PC-3 (cell line): ENCODE data around the gene MGMT. TPM values are rescaled to one million over a fixed set of nuclear protein-coding genes. Genes with fewer than 3 reads are reported as not detected.

Source experiments
- ATAC-seq: fragments of 200-7000 bp; cut with Tn5 transposase; 2 replicates; pipeline ENCODE4 v1.9.1; 2020; ENCODE audit warnings: mild to moderate bottlenecking, moderate library complexity
- BruUV-seq: library from RNA; stranded (reverse); fragments of 400-500 nt; replicated peaks from 2 replicates; lab custom pipeline; 2021; lab: Mats Ljungman, UMichigan
- CTCF ChIA-PET: fragments of 300-600 bp; sonication (Branson Sonifier 250); formaldehyde crosslinking; loops from one replicate; lab custom pipeline; 2022; ENCODE audit warnings: antibody characterized with exemption; lab: Charles Lee
- POLR2A ChIA-PET: fragments of 300-600 bp; sonication (Branson Sonifier 250); formaldehyde crosslinking; loops from one replicate; lab custom pipeline; 2022; ENCODE audit warnings: antibody characterized with exemption; ENCODE audit not compliant: unreplicated experiment; lab: Charles Lee
- DNase-seq: peaks from one replicate; pipeline ENCODE4 v3.0.0-alpha.2; 2015
- H2AFZ ChIP-seq: fragments of 300-600 bp; sonication (generic); 2 replicates; pipeline ENCODE4 v1.6.0; 2016; ENCODE audit warnings: antibody characterized with exemption, low read length
- H3F3A ChIP-seq: fragments of 300-600 bp; sonication (generic); one replicate; pipeline ENCODE4 v1.6.0; 2017; ENCODE audit warnings: antibody characterized with exemption, low read length, control low read depth, mild to moderate bottlenecking; ENCODE audit not compliant: unreplicated experiment
- H3K27ac ChIP-seq: fragments of 300-600 bp; sonication (generic); 2 replicates; pipeline ENCODE4 v1.5.1; 2016; ENCODE audit warnings: mild to moderate bottlenecking, low read length
- H3K27me3 ChIP-seq: fragments of 300-600 bp; sonication (generic); 2 replicates; pipeline ENCODE4 v1.6.1; 2016; ENCODE audit warnings: low read length, mixed read lengths
- H3K36me3 ChIP-seq: fragments of 300-600 bp; sonication (generic); 2 replicates; pipeline ENCODE4 v1.6.1; 2016; ENCODE audit warnings: low read depth, mixed run types, low read length, mixed read lengths
- H3K4me1 ChIP-seq: fragments of 300-600 bp; sonication (generic); 2 replicates; pipeline ENCODE4 v1.5.1; 2016; ENCODE audit warnings: low read length; ENCODE audit not compliant: insufficient read depth
- H3K4me2 ChIP-seq: fragments of 300-600 bp; sonication (generic); 2 replicates; pipeline ENCODE4 v1.6.0; 2016; ENCODE audit warnings: low read length
- H3K4me3 ChIP-seq: fragments of 300-600 bp; sonication (generic); 2 replicates; pipeline ENCODE4 v1.5.1; 2016; ENCODE audit warnings: mild to moderate bottlenecking, low read length, mixed read lengths
- H3K79me2 ChIP-seq: fragments of 300-600 bp; sonication (generic); 2 replicates; pipeline ENCODE4 v1.6.1; 2017; ENCODE audit warnings: low read length, mixed read lengths
- H3K9ac ChIP-seq: fragments of 300-600 bp; sonication (generic); 2 replicates; pipeline ENCODE4 v1.6.0; 2016; ENCODE audit warnings: mild to moderate bottlenecking, low read length
- H3K9me2 ChIP-seq: fragments of 300-600 bp; sonication (generic); replicated peaks from 2 replicates; pipeline ENCODE4 v1.6.1; 2016; ENCODE audit warnings: mixed run types, low read length, mixed read lengths
- H3K9me3 ChIP-seq: fragments of 300-600 bp; sonication (generic); 2 replicates; pipeline ENCODE4 v1.6.1; 2016; ENCODE audit warnings: low read length, mixed read lengths
- H4K20me1 ChIP-seq: fragments of 300-600 bp; sonication (generic); 2 replicates; pipeline ENCODE4 v1.6.1; 2016; ENCODE audit warnings: low read length, mixed read lengths
- EZH2 ChIP-seq: fragments of 300-600 bp; sonication (generic); IDR thresholded peaks from one replicate; pipeline ENCODE4 v1.6.1; 2017; ENCODE audit warnings: antibody characterized with exemption, mild to moderate bottlenecking, low read length; ENCODE audit not compliant: unreplicated experiment
- EZH2phosphoT487 ChIP-seq: fragments of 300-600 bp; sonication (generic); IDR thresholded peaks from 2 replicates; pipeline ENCODE4 v1.6.1; 2018; ENCODE audit warnings: mild to moderate bottlenecking, antibody characterized with exemption, low read length, borderline replicate concordance
- intact Hi-C: fragments of 100-400 bp; cut with micrococcal nuclease; formaldehyde crosslinking; loops from 2 replicates; pipeline ENCODE4 v1.9.0; 2023
- total RNA-seq: library from RNA; depleted of rRNA; stranded (reverse); fragments of >200 nt; gene quantifications from 2 replicates; pipeline ENCODE4 v1.2.3, GENCODE V29; 2014
- TF ChIP-seq, protein P1 (sequence below): fragments of 300-600 bp; sonication (generic); conservative IDR thresholded peaks from 2 replicates; pipeline ENCODE4 v1.5.1; 2017; ENCODE audit warnings: antibody characterized with exemption, low read depth, mild to moderate bottlenecking, low read length

Gene MGMT
- total RNA-seq, 1 experiment from 2014 or later, result 19.8 TPM

DNA sequence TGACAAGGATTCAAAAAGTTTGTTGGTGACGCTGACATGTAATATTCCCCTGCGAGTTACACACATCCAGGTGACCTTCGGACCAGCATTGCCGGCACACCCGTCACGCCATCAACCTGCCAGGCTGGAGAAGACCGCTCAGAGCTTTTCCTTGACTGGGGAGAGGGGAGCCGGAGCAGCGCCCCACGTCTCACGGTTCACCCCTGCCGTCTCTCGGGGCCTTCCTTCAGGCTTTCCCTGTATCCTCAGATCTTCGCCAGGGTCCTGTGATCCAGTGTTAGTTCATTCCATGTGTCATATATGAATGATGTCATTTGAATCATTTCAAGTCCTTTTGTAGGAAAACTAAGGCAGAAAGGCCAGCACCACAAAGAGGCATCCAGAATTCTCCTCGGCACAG is 127.8 kb downstream of the MGMT start:
- Histone ChIP-seq H3K9me3 (no peaks in the 10 kb centered on the region), H3K79me2 (no peaks in the 10 kb centered on the region), H3F3A (no peaks in the 10 kb centered on the region), H3K9me2 (no peaks in the 10 kb centered on the region), H3K27me3 (no peaks in the 10 kb centered on the region), H3K4me2 (no peak overlapping the region), H3K4me3 (no peak overlapping the region), H3K27ac (no peak overlapping the region), H3K9ac (no peak overlapping the region), H4K20me1 (no peaks in the 10 kb centered on the region), H2AFZ (no peak overlapping the region), H3K36me3 (no peaks in the 10 kb centered on the region), H3K4me1 (no peaks in the 10 kb centered on the region)
- DNase-seq (no peak), ATAC-seq (no peak)
- intact Hi-C loops, result no loop called here
- no TSS peak for BruUV-seq
- POLR2A ChIA-PET, result no interaction called here
- CTCF ChIA-PET, result no interaction called here
- TF ChIP-seq EZH2 (no peak), EZH2phosphoT487 (no peak)
- TF ChIP-seq, protein P1, sequence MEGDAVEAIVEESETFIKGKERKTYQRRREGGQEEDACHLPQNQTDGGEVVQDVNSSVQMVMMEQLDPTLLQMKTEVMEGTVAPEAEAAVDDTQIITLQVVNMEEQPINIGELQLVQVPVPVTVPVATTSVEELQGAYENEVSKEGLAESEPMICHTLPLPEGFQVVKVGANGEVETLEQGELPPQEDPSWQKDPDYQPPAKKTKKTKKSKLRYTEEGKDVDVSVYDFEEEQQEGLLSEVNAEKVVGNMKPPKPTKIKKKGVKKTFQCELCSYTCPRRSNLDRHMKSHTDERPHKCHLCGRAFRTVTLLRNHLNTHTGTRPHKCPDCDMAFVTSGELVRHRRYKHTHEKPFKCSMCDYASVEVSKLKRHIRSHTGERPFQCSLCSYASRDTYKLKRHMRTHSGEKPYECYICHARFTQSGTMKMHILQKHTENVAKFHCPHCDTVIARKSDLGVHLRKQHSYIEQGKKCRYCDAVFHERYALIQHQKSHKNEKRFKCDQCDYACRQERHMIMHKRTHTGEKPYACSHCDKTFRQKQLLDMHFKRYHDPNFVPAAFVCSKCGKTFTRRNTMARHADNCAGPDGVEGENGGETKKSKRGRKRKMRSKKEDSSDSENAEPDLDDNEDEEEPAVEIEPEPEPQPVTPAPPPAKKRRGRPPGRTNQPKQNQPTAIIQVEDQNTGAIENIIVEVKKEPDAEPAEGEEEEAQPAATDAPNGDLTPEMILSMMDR, result no peak

DNA sequence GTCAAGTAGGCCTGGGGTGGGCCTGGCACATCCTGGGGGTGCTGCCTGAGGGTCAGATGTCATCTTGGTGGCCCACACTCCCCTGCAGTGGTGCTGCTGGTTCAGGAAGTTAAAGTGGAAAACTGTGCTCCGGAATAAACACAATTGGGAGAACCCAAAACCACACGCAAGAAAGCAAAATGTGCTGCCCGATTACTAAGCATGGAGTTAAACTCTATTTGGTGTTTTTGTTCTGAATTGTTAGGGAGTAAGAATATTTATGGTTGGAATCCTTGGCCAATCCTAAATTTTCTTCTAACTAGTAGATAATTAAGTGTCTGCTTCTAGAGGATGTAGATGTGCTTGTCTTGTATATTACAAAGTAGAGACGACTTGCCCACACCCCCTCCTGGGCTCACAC is 131.4 kb downstream of the MGMT start:
- no peaks in the 10 kb centered on the region for H3K9me3 ChIP-seq
- intact Hi-C loops, result no loop called here
- no peaks in the 10 kb centered on the region for H3K36me3 ChIP-seq
- no TSS peak for BruUV-seq
- POLR2A ChIA-PET, result no interaction called here
- H3K4me1 ChIP-seq, result no peaks in the 10 kb centered on the region
- no peak for TF ChIP-seq EZH2phosphoT487
- TF ChIP-seq EZH2, result no peak
- TF ChIP-seq, protein P1, result no peak
- H3K27ac ChIP-seq, result no peak overlapping the region
- H3F3A ChIP-seq, result no peaks in the 10 kb centered on the region
- DNase-seq (no peak), ATAC-seq (no peak)
- no peaks in the 10 kb centered on the region for H3K79me2 ChIP-seq
- H4K20me1 ChIP-seq, result no peaks in the 10 kb centered on the region
- H3K9me2 ChIP-seq, result no peaks in the 10 kb centered on the region
- no peak overlapping the region for H3K4me3 ChIP-seq
- no peak overlapping the region for H3K4me2 ChIP-seq
- no peak overlapping the region for H2AFZ ChIP-seq
- CTCF ChIA-PET, result no interaction called here
- H3K9ac ChIP-seq, result no peak overlapping the region
- H3K27me3 ChIP-seq, result no peaks in the 10 kb centered on the region

DNA sequence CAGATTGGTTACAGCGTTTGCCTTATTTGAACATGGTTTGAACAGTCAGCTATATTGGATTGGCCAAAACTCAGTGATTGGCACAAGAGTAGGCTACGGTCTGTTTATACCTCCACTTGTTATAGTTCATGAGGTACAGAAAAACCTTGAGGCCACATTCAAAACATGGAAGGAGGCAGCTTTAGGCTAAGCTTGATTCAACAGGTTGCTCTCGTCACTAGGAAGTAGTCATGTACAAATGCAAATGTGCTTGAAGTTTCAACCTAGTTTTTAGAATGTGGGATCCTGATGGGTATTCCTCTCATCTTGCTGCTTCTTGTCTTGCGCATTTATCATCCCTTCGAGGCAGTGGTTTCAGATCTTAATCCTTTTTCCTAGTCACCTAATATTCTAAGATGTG is 132.1 kb downstream of the MGMT start:
- BruUV-seq, result no TSS peak
- no peaks in the 10 kb centered on the region for H3K9me3 ChIP-seq
- no peaks in the 10 kb centered on the region for H4K20me1 ChIP-seq
- H3K4me2 ChIP-seq, result no peak overlapping the region
- H3K27me3 ChIP-seq, result no peaks in the 10 kb centered on the region
- intact Hi-C loops, result no loop called here
- TF ChIP-seq EZH2 (no peak), EZH2phosphoT487 (no peak)
- TF ChIP-seq, protein P1, result no peak
- H3K4me1 ChIP-seq, result no peaks in the 10 kb centered on the region
- H3K79me2 ChIP-seq, result no peaks in the 10 kb centered on the region
- no peaks in the 10 kb centered on the region for H3K9me2 ChIP-seq
- DNase-seq, result no peak
- H3K36me3 ChIP-seq, result no peaks in the 10 kb centered on the region
- H2AFZ ChIP-seq, result no peak overlapping the region
- no peak overlapping the region for H3K9ac ChIP-seq
- POLR2A ChIA-PET, result no interaction called here
- CTCF ChIA-PET, result no interaction called here
- H3F3A ChIP-seq, result no peaks in the 10 kb centered on the region
- ATAC-seq, result no peak
- H3K4me3 ChIP-seq, result no peak overlapping the region
- H3K27ac ChIP-seq, result no peak overlapping the region
